DMS53 (cell line): ENCODE results near the gene PRTG.
A peak's percentile ranks its signal among the peaks of the same experiment; 100 is the strongest.
"Not testable (repeated sequence)": the region's sequence is repeated elsewhere in the genome, so short reads cannot be mapped to it uniquely, and the experiment has no call there.

Experiments used
- DNase-seq: peaks from one replicate; lab custom pipeline; 2025; lab: John Stamatoyannopoulos, UW

The PRTG gene

GRCh38 chr15:55630858-55631257 is 112.1 kb downstream of the PRTG start:
- no peak for DNase-seq

DNA sequence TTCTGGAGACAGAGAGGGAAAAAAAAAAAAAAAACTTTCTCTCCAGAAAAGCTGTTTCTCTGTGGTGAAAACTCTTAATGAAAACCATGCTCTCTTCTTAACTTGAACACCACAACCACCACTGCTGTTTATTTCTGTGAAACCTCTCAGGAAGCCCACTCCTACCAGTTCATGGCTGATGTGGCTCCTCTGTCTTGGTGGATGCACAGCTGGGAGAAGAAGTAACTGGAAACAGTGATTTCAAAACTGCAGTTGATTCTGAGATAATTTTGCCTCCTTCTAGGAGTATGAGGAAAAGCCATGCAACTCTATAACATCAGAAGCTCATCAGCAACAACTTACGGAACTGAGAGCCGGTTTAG is 114.6 kb downstream of the PRTG start:
- DNase-seq = no peak

- DNase-seq = peak; percentile 70
Measured at GRCh38 chr15:55627730-55628368, 115.1 kb downstream of the PRTG start.

DNA sequence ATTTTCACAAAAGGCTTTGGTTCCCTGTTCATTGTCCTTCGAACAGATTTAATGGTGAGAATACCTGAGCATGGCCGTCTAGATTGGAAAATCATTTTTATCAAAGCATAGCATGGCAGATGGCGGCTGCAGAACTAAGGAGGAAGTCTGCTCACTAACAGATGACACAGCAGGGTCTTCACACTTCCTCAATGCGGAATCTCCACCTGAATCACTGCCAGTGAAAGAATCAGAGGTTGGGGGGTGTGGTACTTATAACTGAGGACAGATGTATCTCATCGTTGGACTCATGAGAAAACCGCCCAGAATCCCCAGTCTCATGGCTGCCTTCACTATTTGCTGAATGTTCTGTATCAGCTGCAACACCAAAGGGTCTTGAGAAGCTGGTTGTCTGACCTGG is 123.2 kb downstream of the PRTG start:
- DNase-seq = no peak

DNA sequence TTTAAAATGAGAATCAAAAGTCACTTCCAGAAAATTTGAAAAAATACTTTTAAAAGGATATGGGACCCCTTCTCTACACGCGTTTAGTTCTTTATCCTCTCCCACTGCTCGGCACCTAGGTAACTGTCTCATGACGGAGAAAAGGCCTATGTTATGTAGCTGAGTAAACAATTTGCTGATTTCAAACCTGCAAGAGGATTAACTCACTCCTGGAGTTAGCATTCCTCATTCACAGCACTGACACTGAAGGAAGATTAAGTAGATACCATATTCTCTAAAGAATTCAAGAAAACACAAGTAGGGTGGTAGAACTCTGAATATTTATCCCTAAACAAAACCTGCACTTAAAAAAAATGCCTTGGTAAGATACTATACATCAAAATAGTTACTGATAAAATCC is 124.6 kb downstream of the PRTG start:
- no peak for DNase-seq

- no peak for DNase-seq
Measured at GRCh38 chr15:55615445-55615844, 127.5 kb downstream of the PRTG start.

GRCh38 chr15:55613727-55614126 is 129.2 kb downstream of the PRTG start:
- no peak for DNase-seq

- DNase-seq = no peak
Measured at GRCh38 chr15:55606214-55606613, 136.7 kb downstream of the PRTG start.

- no peak for DNase-seq
Measured at GRCh38 chr15:55601374-55601773, 141.6 kb downstream of the PRTG start.

DNA sequence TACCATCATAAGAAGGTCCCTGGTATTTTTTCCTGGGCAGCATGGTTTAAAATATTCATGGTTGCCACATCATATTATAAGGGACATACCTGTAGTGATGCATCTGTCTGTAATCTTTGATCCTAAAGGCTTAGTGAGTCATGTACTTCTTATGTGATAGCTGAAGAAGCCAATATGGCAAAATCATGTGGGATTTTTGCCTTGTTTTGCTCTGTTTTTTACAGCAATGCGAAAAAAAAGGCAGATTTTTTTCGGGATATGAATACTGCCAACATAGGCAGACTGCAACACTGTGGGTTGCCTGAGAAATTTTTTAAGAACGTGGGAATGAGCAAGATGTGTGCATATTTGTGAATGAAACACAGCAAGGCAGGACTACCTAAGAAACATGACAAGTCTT is 143.5 kb downstream of the PRTG start:
- no peak for DNase-seq

- DNase-seq = not testable (repeated sequence)
Measured at GRCh38 chr15:55593019-55593418, 149.9 kb downstream of the PRTG start.

- DNase-seq = no peak
Measured at GRCh38 chr15:55590788-55591187, 152.2 kb downstream of the PRTG start.

- DNase-seq = no peak
Measured at GRCh38 chr15:55589287-55589686, 153.7 kb downstream of the PRTG start.

GRCh38 chr15:55588815-55589115 is 154.2 kb downstream of the PRTG start:
- DNase-seq = no peak

- DNase-seq = peak; percentile 76
Measured at GRCh38 chr15:55588070-55588814, 154.7 kb downstream of the PRTG start, which contains the start of gene PYGO1. Gene PYGO1 (minus strand): TSS chr15:55588345. CDS start chr15:55587883, 462 bp downstream.

GRCh38 chr15:55587321-55588069 is 155.5 kb downstream of the PRTG start:
- DNase-seq = peak; percentile 67

DNA sequence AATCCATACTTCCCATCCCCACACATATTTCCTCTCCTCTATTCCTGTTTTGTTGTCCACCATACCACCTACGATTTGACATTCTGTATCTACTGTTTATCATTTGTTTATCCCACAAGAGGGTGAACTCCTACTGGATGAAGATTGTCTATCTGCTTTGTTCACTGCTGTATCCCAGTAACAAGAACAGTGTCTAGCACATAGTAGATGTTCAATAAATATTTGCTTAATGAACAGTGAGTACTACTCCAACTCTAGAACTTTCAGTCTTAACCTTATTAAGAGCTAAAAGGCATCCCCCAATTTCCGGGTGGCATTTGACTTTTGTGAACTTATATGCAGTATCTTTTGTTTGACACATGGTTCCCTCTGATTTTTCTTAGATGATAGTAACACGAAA is 156.1 kb downstream of the PRTG start:
- DNase-seq = peak; percentile 10

DNA sequence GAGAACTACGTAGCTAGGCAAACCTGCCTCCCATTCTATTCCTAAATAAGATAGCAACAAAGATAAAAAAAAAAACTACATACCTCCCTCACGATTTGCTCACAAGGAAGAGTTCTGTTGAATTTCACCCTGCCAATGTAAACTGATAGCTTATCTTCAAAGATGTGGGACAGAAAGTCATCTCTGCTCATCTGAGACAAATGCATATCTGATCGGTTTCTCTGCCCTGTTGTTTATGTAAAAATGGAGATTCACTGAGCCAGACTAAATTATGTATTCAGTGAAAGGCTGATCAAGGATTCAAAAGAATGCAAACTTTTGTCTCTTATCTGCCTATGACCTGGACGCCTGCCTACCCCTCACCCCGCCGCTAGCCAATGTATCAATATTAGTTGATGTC is 166.0 kb downstream of the PRTG start:
- no peak for DNase-seq

DNA sequence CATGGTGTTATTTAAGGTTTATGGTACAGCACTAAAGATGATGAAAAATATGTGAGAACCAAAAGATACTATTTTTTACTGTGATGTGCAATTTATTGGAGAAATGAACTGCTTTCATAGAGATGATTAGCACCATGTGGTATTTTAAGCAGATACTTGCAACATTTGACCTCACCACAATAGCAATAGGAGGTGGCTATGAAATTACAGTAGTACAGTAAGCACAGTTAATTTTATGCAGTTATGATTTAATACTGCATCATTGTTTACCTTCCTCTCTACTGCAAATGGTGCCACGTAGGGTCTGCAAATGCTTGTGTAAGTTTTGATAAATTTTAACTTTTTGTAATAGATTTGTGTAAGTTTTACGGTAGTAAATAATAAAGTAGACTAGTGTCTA is 168.9 kb downstream of the PRTG start:
- no peak for DNase-seq

DNA sequence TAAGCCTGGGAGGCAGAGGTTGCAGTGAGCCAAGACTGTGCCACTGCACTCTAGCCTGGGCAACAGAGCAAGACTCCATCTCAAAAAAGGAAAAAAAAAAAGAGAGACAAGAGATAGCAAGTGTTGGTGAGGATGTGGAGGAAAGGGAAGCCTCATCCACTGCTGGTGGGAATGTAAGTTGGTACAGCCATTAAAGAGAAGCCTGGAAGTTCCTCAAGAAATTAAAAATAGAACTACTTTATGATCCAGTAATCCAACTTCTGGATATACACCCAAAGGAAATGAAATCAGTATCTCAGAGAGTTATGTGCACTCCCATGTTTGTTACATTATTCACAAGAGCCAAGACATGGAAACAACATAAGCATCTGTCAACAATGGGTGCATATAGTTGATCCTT is 169.7 kb downstream of the PRTG start:
- no peak for DNase-seq

GRCh38 chr15:55564347-55565145 is 178.4 kb downstream of the PRTG start:
- DNase-seq = peak; percentile 2

- DNase-seq = no peak
Measured at GRCh38 chr15:55562601-55563000, 180.4 kb downstream of the PRTG start.
